ENCODE data around the gene LDLRAD4. TPM values are rescaled to one million over a fixed set of nuclear protein-coding genes. Genes with fewer than 3 reads are reported as not detected.
"Not testable (repeated sequence)": the region's sequence is repeated elsewhere in the genome, so short reads cannot be mapped to it uniquely, and the experiment has no call there.

The LDLRAD4 gene
- total and polyA plus RNA-seq, 12 donors: 3.9 to 64.5 (median 36.0) TPM

DNA sequence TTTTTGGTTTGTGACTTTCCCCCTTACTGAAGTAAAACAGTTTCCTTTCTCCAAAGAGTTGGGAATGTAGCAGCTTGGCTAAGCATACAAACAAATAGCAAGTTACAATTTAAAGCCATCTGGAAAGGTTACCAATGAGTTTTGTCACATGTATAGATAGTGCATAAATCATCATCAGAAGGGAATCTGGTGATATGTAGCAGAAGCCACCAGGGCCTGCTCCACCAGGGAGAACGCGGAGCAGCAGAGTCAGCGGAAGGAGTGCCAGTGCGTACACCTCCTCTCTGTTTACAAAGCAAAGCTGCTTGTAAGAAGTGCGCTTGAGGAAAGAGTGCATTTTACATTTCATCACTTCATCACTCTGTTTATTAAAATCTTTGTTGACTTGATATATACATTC, 267.7 kb downstream of the LDLRAD4 start:
- intact Hi-C loops (cut with DNase I): no loop called here
- Histone ChIP-seq H3K4me1 (replicated peaks in 1 of 2) (no peaks in the 10 kb centered on the region), H3K27me3 (no peaks in the 10 kb centered on the region), H3K9me3 (replicated peaks in 1 of 3) (no peaks in the 10 kb centered on the region), H3K27ac (no peak overlapping the region), H3K4me3 (no peak overlapping the region), H3K36me3 (replicated peaks in 1 of 2) (no peaks in the 10 kb centered on the region)
- no peak for TF ChIP-seq POLR2A (IDR thresholded peaks at IDR 0.05)
- TF ChIP-seq, protein P1, sequence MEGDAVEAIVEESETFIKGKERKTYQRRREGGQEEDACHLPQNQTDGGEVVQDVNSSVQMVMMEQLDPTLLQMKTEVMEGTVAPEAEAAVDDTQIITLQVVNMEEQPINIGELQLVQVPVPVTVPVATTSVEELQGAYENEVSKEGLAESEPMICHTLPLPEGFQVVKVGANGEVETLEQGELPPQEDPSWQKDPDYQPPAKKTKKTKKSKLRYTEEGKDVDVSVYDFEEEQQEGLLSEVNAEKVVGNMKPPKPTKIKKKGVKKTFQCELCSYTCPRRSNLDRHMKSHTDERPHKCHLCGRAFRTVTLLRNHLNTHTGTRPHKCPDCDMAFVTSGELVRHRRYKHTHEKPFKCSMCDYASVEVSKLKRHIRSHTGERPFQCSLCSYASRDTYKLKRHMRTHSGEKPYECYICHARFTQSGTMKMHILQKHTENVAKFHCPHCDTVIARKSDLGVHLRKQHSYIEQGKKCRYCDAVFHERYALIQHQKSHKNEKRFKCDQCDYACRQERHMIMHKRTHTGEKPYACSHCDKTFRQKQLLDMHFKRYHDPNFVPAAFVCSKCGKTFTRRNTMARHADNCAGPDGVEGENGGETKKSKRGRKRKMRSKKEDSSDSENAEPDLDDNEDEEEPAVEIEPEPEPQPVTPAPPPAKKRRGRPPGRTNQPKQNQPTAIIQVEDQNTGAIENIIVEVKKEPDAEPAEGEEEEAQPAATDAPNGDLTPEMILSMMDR (IDR thresholded peaks at IDR 0.05): no peak
- 89 to 95% (median 95%) methylated on average over 5 of the region's 5 CpGs for WGBS, 4 donors
- DNase-seq: no peak

- DNase-seq: no peak
- Histone ChIP-seq H3K9me3 (replicated peaks in 1 of 3) (no peaks in the 10 kb centered on the region), H3K27me3 (no peaks in the 10 kb centered on the region), H3K4me3 (no peak overlapping the region), H3K4me1 (replicated peaks in 1 of 2) (no peaks in the 10 kb centered on the region), H3K36me3 (replicated peaks in 1 of 2) (no peaks in the 10 kb centered on the region), H3K27ac (no peak overlapping the region)
- 77 to 90% (median 81%) methylated on average over 9 of the region's 9 CpGs for WGBS, 4 donors
- TF ChIP-seq, protein P1 (IDR thresholded peaks at IDR 0.05): no peak
- TF ChIP-seq POLR2A (IDR thresholded peaks at IDR 0.05): no peak
- intact Hi-C loops (cut with DNase I): no loop called here
Measured at GRCh38 chr18:13486686-13487085, 268.1 kb downstream of the LDLRAD4 start.

DNA sequence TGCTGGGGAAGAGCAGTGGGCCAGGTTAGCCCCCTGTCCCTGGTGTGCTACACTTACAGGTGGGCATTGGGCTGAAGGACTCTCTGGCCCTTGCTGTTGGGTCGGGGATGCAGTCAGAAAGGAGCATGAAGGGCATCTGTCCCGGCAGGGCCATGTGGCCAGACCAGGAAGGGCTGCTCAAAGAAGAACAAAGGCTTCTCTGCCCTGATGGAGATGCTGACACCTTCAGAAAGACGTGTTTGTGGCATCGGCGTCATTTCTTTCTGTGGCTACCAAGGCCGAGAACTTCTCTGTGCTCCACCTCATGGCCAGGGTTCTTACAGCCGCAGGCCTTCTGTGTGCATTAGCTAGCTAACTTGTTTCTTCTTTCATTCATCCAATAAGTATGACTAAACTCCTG, 268.7 kb downstream of the LDLRAD4 start:
- WGBS, 4 donors: 77 to 95% (median 79%) methylated on average over 6 to 7 of the region's 7 CpGs
- no peaks in the 10 kb centered on the region for H3K27me3 ChIP-seq
- no peaks in the 10 kb centered on the region for H3K9me3 ChIP-seq (replicated peaks in 1 of 3)
- intact Hi-C loops (cut with DNase I): no loop called here
- no peaks in the 10 kb centered on the region for H3K36me3 ChIP-seq (replicated peaks in 1 of 2)
- no peak for DNase-seq
- no peaks in the 10 kb centered on the region for H3K4me1 ChIP-seq (replicated peaks in 1 of 2)
- no peak overlapping the region for H3K27ac ChIP-seq
- H3K4me3 ChIP-seq: no peak overlapping the region
- TF ChIP-seq POLR2A (IDR thresholded peaks at IDR 0.05): no peak
- TF ChIP-seq, protein P1 (IDR thresholded peaks at IDR 0.05): no peak

- 90 to 93% (median 92%) methylated on average over 13 to 14 of the region's 14 CpGs for WGBS, 4 donors
- no peak overlapping the region for H3K27ac ChIP-seq
- no peak overlapping the region for H3K4me3 ChIP-seq
- no peaks in the 10 kb centered on the region for H3K4me1 ChIP-seq (replicated peaks in 1 of 2)
- H3K27me3 ChIP-seq: no peaks in the 10 kb centered on the region
- intact Hi-C loops (cut with DNase I): no loop called here
- no peak for TF ChIP-seq POLR2A (IDR thresholded peaks at IDR 0.05)
- TF ChIP-seq, protein P1 (IDR thresholded peaks at IDR 0.05): no peak
- no peak for DNase-seq
- no peaks in the 10 kb centered on the region for H3K36me3 ChIP-seq (replicated peaks in 1 of 2)
- no peaks in the 10 kb centered on the region for H3K9me3 ChIP-seq (replicated peaks in 1 of 3)
Measured at GRCh38 chr18:13488281-13488929, 269.8 kb downstream of the LDLRAD4 start.

GRCh38 chr18:13489303-13489702, 270.7 kb downstream of the LDLRAD4 start:
- H3K36me3 ChIP-seq (replicated peaks in 1 of 2); DNase-seq; H3K9me3 ChIP-seq (replicated peaks in 1 of 3); H3K4me1 ChIP-seq (replicated peaks in 1 of 2); H3K4me3 ChIP-seq; intact Hi-C loops (cut with DNase I); H3K27ac ChIP-seq; H3K27me3 ChIP-seq: not testable (repeated sequence)
- 76 to 96% (median 79%) methylated on average over 4 to 6 of the region's 6 CpGs for WGBS, 4 donors
